BLaER1 (cell line): Measurements from ENCODE around the gene HNRNPAB.
"Not testable (repeated sequence)": the region's sequence is repeated elsewhere in the genome, so short reads cannot be mapped to it uniquely, and the experiment has no call there.

Experiments
- H3K27ac ChIP-seq: shearing (Covaris generic); formaldehyde crosslinking; 2 replicates; pipeline ENCODE4 v1.8.1; 2022
- H3K27me3 ChIP-seq: shearing (Covaris generic); formaldehyde crosslinking; 2 replicates; pipeline ENCODE4 v1.8.1; 2022
- H3K36me3 ChIP-seq: shearing (Covaris generic); formaldehyde crosslinking; 2 replicates; pipeline ENCODE4 v1.8.1; 2022
- H3K4me1 ChIP-seq: shearing (Covaris generic); formaldehyde crosslinking; 2 replicates; pipeline ENCODE4 v1.8.1; 2022
- H3K4me2 ChIP-seq: shearing (Covaris generic); formaldehyde crosslinking; 2 replicates; pipeline ENCODE4 v1.8.1; 2022
- H3K4me3 ChIP-seq: shearing (Covaris generic); formaldehyde crosslinking; 2 replicates; pipeline ENCODE4 v1.8.1; 2022
- H3K9ac ChIP-seq: shearing (Covaris generic); formaldehyde crosslinking; 2 replicates; pipeline ENCODE4 v1.8.1; 2022
- H3K9me3 ChIP-seq: shearing (Covaris generic); formaldehyde crosslinking; 2 replicates; pipeline ENCODE4 v1.8.1; 2022
- H4K20me1 ChIP-seq: shearing (Covaris generic); formaldehyde crosslinking; 2 replicates; pipeline ENCODE4 v1.8.1; 2022
- Cebpa-rat ChIP-seq: shearing (Covaris generic); IDR thresholded peaks from 2 replicates; pipeline ENCODE4 v1.8.1; 2022

The HNRNPAB gene

DNA sequence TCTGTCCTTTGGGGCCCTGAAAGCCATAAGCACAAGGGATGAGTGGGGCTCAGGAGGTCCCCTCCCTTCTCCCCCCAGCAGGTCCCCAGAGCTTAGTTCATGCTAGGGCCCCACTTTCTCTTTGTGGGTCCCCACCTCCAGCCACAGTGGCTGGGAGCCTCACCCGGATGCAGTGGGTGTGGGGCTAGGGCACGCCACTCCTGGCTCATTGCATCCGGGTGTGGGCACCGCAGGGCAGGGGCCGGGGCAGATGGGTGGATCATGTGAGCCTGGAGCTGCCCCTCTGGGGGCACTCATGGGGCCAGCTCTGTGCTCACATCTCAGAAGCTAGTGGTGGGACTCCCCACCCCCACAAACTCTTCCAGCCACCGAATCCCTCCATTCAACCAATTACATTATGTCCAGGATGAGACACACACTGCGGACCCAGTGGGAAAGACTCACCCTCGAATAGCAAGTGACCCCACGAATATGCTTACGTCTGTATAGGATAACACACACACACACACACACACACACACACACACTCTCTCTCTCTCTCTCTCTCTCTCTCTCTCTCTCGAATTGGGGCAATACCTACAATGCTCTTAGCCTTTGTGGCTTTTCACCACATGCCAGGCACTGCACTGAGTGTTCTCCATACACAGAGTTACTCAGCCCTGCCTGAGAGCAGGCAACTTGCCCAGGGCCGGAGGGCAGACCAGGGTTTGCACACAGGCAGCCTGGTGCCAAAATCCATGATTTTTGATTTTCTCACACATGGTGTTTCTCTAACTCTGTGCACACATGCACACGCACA is 45.1 kb downstream of the HNRNPAB start:
- H3K27ac ChIP-seq = peak overlapping the region; percentile 62
- peak overlapping the region; percentile 79 for H3K4me2 ChIP-seq
- H3K27me3 ChIP-seq = no peaks in the 10 kb centered on the region
- H3K4me3 ChIP-seq = no peak overlapping the region
- peaks cover 83% of the 10 kb centered on the region for H3K4me1 ChIP-seq
- peak overlapping the region; percentile 38; the same call in 1 of the 2 replicates for H3K9ac ChIP-seq
- no peaks in the 10 kb centered on the region for H3K9me3 ChIP-seq
- no peaks in the 10 kb centered on the region for H3K36me3 ChIP-seq
- no peak for TF ChIP-seq Cebpa-rat
- no peaks in the 10 kb centered on the region for H4K20me1 ChIP-seq

DNA sequence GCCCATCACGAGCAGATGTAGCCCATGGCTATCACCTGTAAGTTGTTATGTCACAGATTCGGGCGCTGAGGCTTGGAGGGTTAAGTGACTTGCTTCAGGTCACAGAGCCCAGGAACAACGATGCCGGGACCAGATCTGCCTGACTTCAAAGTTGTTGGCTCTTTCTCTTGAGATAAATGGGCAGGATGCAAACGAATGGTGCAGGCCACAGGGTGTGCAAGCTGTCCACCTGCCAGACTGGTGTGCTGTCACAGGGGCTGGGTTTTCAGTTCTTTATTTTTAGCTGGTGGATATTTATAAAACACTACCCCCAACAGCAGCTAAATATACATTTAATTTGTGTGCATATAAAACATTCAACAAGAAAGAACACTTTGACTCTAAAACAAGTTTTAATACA is 45.9 kb downstream of the HNRNPAB start:
- Histone ChIP-seq H3K4me1 (peaks cover 92% of the 10 kb centered on the region), H3K4me3 (no peak overlapping the region), H3K9ac (no peak overlapping the region), H4K20me1 (no peaks in the 10 kb centered on the region), H3K27me3 (no peaks in the 10 kb centered on the region), H3K27ac (peak overlapping the region; percentile 24; the same call in 1 of the 2 replicates), H3K36me3 (no peaks in the 10 kb centered on the region), H3K4me2 (peak overlapping the region; percentile 79), H3K9me3 (no peaks in the 10 kb centered on the region)
- no peak for TF ChIP-seq Cebpa-rat

DNA sequence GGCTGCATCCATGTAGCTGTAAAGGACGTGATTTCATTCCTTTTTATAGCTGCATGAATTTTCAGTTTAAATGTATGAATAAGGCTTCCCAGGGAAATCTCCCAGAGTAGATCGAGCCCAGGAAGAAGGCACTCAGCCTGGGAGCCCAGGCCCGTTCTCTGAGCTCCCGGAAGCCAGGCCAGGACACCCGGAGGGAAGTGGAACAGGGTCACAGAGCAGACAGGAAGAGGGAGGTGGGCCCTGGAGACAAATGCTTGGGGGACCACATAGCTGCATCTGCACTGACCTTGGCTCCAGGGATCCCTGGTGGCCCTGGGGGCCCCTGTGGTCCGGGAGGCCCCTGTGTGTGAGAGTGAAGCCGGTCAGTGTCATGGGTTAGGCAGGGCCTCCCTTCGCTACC is 47.9 kb downstream of the HNRNPAB start:
- H4K20me1 ChIP-seq = no peaks in the 10 kb centered on the region
- H3K27me3 ChIP-seq = no peaks in the 10 kb centered on the region
- peak overlapping the region; percentile 56 for H3K9ac ChIP-seq
- peak overlapping the region; percentile 8; the same call in 1 of the 2 replicates for H3K4me3 ChIP-seq
- no peaks in the 10 kb centered on the region for H3K9me3 ChIP-seq
- H3K4me1 ChIP-seq = peaks cover 100% of the 10 kb centered on the region
- peak overlapping the region; percentile 70 for H3K27ac ChIP-seq
- TF ChIP-seq Cebpa-rat = no peak
- peak overlapping the region; percentile 83 for H3K4me2 ChIP-seq
- H3K36me3 ChIP-seq = no peaks in the 10 kb centered on the region

DNA sequence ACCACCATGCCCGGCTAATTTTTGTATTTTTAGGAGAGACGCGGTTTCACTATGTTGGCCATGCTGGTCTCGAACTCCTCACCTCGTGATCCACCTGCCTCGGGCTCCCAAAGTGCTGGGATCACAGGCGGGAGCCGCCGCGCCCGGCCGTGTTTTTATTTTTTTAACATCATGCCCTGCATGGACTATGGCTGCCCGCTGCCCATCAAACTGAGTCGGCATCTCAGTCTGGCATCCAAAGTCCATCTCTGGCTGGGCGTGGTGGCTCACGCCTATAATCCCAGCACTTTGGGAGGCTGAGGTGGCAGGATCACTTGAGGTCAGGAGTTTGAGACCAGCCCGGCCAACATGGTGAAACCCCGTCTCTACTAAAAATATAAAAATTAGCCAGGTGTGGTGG is 49.3 kb downstream of the HNRNPAB start:
- H3K4me3 ChIP-seq, H3K9ac ChIP-seq, H3K9me3 ChIP-seq, H3K36me3 ChIP-seq, H3K27me3 ChIP-seq, H4K20me1 ChIP-seq, H3K27ac ChIP-seq: not testable (repeated sequence)
- Histone ChIP-seq H3K4me2 (peak overlapping the region; percentile 83), H3K4me1 (peaks cover 94% of the 10 kb centered on the region)

DNA sequence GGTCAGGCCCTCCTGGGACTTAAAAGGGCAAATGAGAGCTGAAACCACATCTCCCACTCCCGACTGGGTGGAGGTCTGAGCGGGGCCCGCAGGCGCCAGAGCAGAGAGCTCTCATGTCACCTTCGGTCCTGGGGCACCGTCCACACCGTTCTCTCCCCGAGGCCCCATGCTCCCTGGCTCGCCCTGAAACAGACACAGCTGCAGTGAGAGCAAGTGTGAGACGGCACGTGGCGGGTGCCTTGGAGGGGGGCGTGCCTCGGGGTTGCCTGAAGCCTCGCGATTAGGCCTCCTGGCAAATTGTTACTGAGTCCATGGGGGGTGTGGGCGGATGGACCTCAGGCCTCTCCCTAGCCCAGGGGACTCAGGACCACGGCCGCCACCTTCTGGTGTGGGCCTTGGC is 52.4 kb downstream of the HNRNPAB start:
- no peak for TF ChIP-seq Cebpa-rat
- no peak overlapping the region for H3K27ac ChIP-seq
- H3K4me2 ChIP-seq = peak overlapping the region; percentile 83
- H3K4me3 ChIP-seq = no peak overlapping the region
- no peaks in the 10 kb centered on the region for H4K20me1 ChIP-seq
- no peaks in the 10 kb centered on the region for H3K36me3 ChIP-seq
- no peaks in the 10 kb centered on the region for H3K27me3 ChIP-seq
- no peaks in the 10 kb centered on the region for H3K9me3 ChIP-seq
- H3K4me1 ChIP-seq = peaks cover 63% of the 10 kb centered on the region
- H3K9ac ChIP-seq = 0 out of 2 replicates have a peak overlapping the region, but pooled peaks have one; percentile 18

DNA sequence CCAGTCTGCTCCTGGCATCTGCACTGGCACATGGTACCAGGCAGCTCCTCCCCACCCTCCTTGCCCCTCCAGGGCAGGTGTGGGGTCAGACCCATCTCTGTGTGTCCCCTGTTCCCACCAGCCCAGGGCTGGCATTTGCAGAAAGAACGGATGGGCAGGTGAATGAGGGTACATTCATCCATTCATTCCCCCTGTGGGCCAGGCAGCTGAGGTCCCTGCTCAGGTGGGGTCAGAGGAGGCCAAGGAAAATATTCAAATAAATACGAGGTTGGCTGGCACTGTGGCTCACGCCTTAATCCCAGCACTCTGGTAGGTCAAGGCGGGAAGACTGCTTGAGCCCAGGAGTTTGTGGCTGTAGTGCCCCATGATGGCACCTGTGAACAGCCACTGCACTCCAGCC is 53.3 kb downstream of the HNRNPAB start:
- Histone ChIP-seq H3K9ac (no peak overlapping the region), H3K27ac (no peak overlapping the region), H3K4me1 (peaks cover 54% of the 10 kb centered on the region), H4K20me1 (no peaks in the 10 kb centered on the region), H3K4me3 (no peak overlapping the region), H3K27me3 (no peaks in the 10 kb centered on the region), H3K36me3 (no peaks in the 10 kb centered on the region), H3K4me2 (peak overlapping the region; percentile 83; the same call in 1 of the 2 replicates), H3K9me3 (no peaks in the 10 kb centered on the region)
- no peak for TF ChIP-seq Cebpa-rat

DNA sequence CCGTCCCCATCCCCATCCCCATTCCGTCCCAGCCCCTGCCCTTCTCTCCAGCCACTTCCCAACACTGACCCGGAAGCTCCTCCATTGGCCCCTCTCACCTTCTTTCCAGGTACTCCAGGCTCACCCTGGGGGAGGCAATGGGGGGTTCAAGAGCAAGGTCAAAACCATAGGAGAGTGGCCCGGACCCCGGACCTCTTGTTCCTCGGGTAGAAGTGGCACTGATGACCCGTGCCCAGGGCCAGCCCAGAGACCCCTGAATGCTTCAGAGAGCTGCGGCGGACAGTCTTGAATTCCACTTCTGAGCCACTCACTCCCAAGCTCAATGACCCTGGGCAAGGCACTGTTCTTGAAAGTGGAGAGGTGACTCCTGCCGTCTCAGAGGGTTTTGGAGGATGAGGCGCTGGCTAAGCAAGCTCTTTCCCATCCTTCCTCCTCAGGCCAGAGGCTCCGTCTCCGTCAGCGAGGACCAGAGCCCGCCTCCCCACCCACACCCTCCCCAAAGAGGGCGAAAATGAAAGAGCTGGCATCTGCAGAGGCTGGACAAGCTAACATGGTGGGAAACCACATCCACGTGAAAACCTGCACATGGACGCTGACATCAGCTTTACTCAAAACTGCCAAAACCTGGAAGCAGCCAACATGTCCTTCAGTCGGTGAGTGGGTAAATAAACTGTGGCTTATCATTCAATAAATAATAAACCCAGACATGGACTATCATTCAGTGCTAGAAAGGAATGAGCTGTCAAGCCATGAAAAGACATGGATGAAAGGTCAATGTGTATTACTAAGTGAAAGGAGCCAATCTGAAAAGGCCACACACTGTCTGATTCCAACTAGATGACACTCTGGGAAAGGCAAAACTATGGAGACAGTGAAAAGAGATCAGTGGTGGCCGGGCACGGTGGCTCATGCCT is 55.5 kb downstream of the HNRNPAB start:
- Histone ChIP-seq H3K9me3 (no peaks in the 10 kb centered on the region), H4K20me1 (no peaks in the 10 kb centered on the region), H3K4me2 (no peak overlapping the region), H3K4me1 (peaks cover 31% of the 10 kb centered on the region), H3K36me3 (no peaks in the 10 kb centered on the region), H3K27ac (no peak overlapping the region), H3K9ac (no peak overlapping the region), H3K4me3 (no peak overlapping the region), H3K27me3 (no peaks in the 10 kb centered on the region)
- TF ChIP-seq Cebpa-rat = no peak
